Testis (tissue), 3 donors: Measurements from ENCODE around the gene RETNLB. TPM values are rescaled to one million over a fixed set of nuclear protein-coding genes. Genes with fewer than 3 reads are reported as not detected.

Experiments
- DNase-seq: peaks from one replicate; pipeline ENCODE4 v3.0.0-alpha.2; 2019
- H3K27ac ChIP-seq, 2 donors: fragments of 200-600 bp; sonication (generic); one replicate each; pipeline ENCODE4 v1.5.1; 2019
- H3K27me3 ChIP-seq: fragments of 200-600 bp; sonication (generic); one replicate; pipeline ENCODE4 v1.5.1; 2019
- H3K36me3 ChIP-seq: fragments of 200-600 bp; sonication (generic); one replicate; pipeline ENCODE4 v1.5.1; 2017; ENCODE audit warnings: low read depth; ENCODE audit errors: missing control alignments
- H3K4me1 ChIP-seq: fragments of 200-600 bp; sonication (generic); one replicate; pipeline ENCODE4 v1.5.1; 2019
- H3K4me3 ChIP-seq, 2 donors: fragments of 200-600 bp; sonication (generic); one replicate each; pipeline ENCODE4 v1.5.1; 2017 to 2019
- H3K9me3 ChIP-seq: fragments of 200-600 bp; sonication (generic); one replicate; pipeline ENCODE4 v1.5.1; 2017
- POLR2A ChIP-seq: fragments of 450-650 bp; IDR thresholded peaks from one replicate; pipeline ENCODE4 v1.6.1; 2017; ENCODE audit warnings: antibody characterized with exemption, mild to moderate bottlenecking, moderate library complexity
- WGBS, 2 donors: methylation state at CpG; one replicate each; pipeline ENCODE4 v1.1.5; 2018; 5-methylcytosine and 5-hydroxymethylcytosine counted together
- intact Hi-C: fragments of 100-400 bp; cut with DNase I; formaldehyde crosslinking; loops from one replicate; pipeline ENCODE4 v1.15.1; 2023; ENCODE audit warnings: low total_unique reads
- polyA plus RNA-seq: library from polyadenylated mRNA; stranded (reverse); fragments of 350-450 nt; fragmentation: Illumina TruSeq; extraction: RNeasy Lipid Tissue Mini Kit (QIAGEN cat#74804); gene quantifications from one replicate; pipeline ENCODE4 v1.2.3, GENCODE V29; 2014; ENCODE audit warnings: low read depth, low replicate concordance; ENCODE audit not compliant: insufficient read depth
- total RNA-seq, 2 donors: library from RNA; depleted of rRNA; stranded (reverse); fragments of >200 nt; gene quantifications; one replicate each; pipeline ENCODE4 v1.2.3, GENCODE V29; 2016
- TF ChIP-seq, protein P1 (sequence below), 3 experiments: fragments of 450-650 bp in 2 of 3; fragments of 200-600 bp in 1 of 3; sonication (generic) in 1 of 3; IDR thresholded peaks; one replicate each; pipeline ENCODE4 v1.5.1; 2016 to 2019; ENCODE audit warnings: antibody characterized with exemption in 3 of 3, mild to moderate bottlenecking in 2 of 3, moderate library complexity in 1 of 3

The RETNLB gene
- total and polyA plus RNA-seq, 3 donors from 2014 or later: not detected

DNA sequence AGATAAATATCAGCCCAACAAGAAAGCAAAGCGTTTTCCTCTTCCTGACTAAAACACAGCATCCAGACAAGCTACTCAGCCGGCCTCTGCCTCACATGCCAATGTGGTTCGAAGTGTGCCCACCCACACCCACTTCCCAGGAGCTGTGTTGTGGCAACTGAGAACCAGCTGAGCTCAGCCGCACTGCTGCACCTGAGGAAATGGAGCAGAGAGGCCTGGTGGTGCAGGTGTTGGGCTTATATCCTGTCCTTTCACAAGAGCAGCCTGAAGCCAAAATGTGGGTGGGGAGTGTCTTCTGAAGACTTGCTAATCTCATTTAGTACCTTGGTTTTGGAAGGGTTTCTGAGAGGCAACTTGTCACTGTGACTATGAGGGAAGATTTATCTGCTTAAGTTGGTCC is 23.0 kb upstream of the RETNLB start:
- Histone ChIP-seq H3K36me3 (no peaks in the 10 kb centered on the region), H3K27me3 (no peaks in the 10 kb centered on the region), H3K9me3 (no peaks in the 10 kb centered on the region), H3K4me1 (no peaks in the 10 kb centered on the region), H3K4me3 (no peak overlapping the region), H3K27ac (no peak overlapping the region)
- TF ChIP-seq POLR2A: no peak
- TF ChIP-seq, protein P1, sequence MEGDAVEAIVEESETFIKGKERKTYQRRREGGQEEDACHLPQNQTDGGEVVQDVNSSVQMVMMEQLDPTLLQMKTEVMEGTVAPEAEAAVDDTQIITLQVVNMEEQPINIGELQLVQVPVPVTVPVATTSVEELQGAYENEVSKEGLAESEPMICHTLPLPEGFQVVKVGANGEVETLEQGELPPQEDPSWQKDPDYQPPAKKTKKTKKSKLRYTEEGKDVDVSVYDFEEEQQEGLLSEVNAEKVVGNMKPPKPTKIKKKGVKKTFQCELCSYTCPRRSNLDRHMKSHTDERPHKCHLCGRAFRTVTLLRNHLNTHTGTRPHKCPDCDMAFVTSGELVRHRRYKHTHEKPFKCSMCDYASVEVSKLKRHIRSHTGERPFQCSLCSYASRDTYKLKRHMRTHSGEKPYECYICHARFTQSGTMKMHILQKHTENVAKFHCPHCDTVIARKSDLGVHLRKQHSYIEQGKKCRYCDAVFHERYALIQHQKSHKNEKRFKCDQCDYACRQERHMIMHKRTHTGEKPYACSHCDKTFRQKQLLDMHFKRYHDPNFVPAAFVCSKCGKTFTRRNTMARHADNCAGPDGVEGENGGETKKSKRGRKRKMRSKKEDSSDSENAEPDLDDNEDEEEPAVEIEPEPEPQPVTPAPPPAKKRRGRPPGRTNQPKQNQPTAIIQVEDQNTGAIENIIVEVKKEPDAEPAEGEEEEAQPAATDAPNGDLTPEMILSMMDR (IDR thresholded peaks at IDR 0.05): no peak
- DNase-seq: no peak
- WGBS, 2 donors: 87 to 97% methylated on average over 4 of the region's 4 CpGs
- intact Hi-C loops: no loop called here

DNA sequence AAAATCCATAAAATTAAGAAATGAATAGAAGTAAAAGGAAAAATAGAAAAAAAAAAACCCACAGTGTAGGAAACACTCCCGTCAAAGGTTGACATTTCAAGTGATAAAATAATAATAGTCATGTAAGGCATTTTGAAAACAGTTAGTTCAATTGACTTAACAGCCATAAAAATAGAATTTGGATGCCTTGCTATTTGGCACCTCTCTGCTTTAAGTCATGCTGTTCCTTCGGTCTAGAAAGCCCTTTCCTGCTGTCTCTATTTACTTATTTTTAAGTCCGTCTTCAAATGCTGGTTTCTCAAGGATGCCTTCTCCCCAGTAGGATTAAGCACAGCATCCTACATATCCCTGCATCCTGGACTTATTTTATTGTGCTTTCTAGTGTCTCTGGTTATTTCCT is 22.3 kb upstream of the RETNLB start:
- no peaks in the 10 kb centered on the region for H3K27me3 ChIP-seq
- intact Hi-C loops: no loop called here

DNA sequence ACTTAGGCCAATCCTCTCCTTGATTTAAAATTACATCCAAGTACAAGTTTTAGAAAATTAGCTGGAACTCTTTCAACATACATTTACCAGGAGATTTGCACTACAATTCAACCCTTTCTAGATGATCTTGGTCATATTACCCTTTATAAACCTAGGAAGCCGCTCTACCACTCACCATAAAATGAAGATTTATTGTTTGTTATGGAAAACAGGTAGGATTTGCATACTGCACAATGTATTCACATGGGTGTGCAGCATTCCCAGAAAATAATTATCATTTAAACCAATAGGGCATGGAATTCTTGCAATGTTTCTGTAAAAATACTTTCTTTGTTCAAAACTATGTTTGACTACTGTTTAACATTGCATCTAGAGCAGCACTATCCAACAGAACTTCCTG is 18.4 kb upstream of the RETNLB start:
- DNase-seq: no peak
- Histone ChIP-seq H3K4me1 (no peaks in the 10 kb centered on the region), H3K27me3 (no peaks in the 10 kb centered on the region), H3K27ac (no peak overlapping the region), H3K36me3 (no peaks in the 10 kb centered on the region), H3K9me3 (no peaks in the 10 kb centered on the region), H3K4me3 (no peak overlapping the region)
- 81 to 85% methylated on average over 1 of the region's 1 CpG for WGBS, 2 donors
- intact Hi-C loops: no loop called here
- TF ChIP-seq, protein P1 (IDR thresholded peaks at IDR 0.05): no peak
- TF ChIP-seq POLR2A: no peak

More for the DNA sequence above, 22.3 kb upstream of the RETNLB start:
- no peaks in the 10 kb centered on the region for H3K4me1 ChIP-seq
- DNase-seq: no peak
- 90 to 92% methylated on average over 3 of the region's 3 CpGs for WGBS, 2 donors
- no peak for TF ChIP-seq POLR2A
- TF ChIP-seq, protein P1 (IDR thresholded peaks at IDR 0.05): no peak
- no peaks in the 10 kb centered on the region for H3K36me3 ChIP-seq
- no peak overlapping the region for H3K27ac ChIP-seq
- H3K9me3 ChIP-seq: no peaks in the 10 kb centered on the region
- no peak overlapping the region for H3K4me3 ChIP-seq

DNA sequence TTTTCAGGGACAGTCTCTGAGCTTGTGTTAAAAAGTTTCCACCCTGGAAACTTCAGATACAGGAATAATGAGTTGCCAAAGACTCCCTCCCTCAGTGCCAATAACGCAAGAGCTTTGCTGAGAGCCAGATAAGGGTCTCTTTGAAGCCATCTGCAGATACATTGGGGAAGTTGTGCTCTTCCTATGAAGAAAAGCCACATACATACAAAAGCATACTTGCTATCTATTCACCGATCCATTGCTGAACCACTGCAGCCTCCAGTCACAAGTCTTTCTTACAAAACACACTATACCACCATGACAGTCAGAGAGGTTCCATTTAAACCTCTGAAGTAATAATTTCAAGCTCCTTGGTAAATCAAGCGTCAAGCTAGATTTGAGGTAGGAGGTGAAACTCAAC is 10.0 kb upstream of the RETNLB start:
- 75% methylated on average over 3 of the region's 3 CpGs for WGBS, 2 donors
- intact Hi-C loops: no loop called here
- no peaks in the 10 kb centered on the region for H3K27me3 ChIP-seq
- H3K36me3 ChIP-seq: no peaks in the 10 kb centered on the region
- no peaks in the 10 kb centered on the region for H3K9me3 ChIP-seq
- H3K4me3 ChIP-seq: no peak overlapping the region
- no peak overlapping the region for H3K27ac ChIP-seq
- H3K4me1 ChIP-seq: no peaks in the 10 kb centered on the region
- TF ChIP-seq, protein P1 (IDR thresholded peaks at IDR 0.05): no peak
- no peak for TF ChIP-seq POLR2A
- no peak for DNase-seq

DNA sequence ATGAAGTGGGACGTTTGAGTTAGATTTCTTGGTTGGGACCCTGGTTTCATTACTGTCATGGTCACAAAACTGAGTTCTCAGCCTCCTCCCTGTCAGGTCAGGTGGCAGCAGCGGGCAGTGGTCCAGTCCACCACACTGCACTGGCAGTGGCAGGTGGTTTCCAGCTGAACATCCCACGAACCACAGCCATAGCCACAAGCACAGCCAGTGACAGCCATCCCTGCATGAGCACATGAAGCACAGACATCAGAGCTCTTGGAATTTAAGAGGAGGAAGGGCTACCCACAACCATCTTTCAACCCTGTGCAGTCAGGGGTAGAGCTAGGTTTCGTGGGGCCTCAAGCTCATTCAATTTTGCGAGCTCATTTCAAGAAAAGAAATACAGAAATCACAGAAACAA is 1.5 kb downstream of the RETNLB start:
- intact Hi-C loops: no loop called here
- WGBS, 2 donors: 84 to 85% methylated on average over 5 of the region's 5 CpGs
- TF ChIP-seq, protein P1 (IDR thresholded peaks at IDR 0.05): no peak
- no peak for TF ChIP-seq POLR2A
- Histone ChIP-seq H3K27ac (no peak overlapping the region), H3K4me3 (no peak overlapping the region), H3K4me1 (no peaks in the 10 kb centered on the region), H3K36me3 (no peaks in the 10 kb centered on the region), H3K9me3 (no peaks in the 10 kb centered on the region), H3K27me3 (no peaks in the 10 kb centered on the region)
- no peak for DNase-seq
